SK-N-SH (cell line): ENCODE data around the gene HECW1. TPM values are rescaled to one million over a fixed set of nuclear protein-coding genes. Genes with fewer than 3 reads are reported as not detected.

Experiments
- CTCF ChIA-PET: fragments of 300-600, 350-600 bp; formaldehyde crosslinking; extraction: SDS; loops from one replicate; lab custom pipeline; 2021; lab: Yijun Ruan, JAX
- POLR2A ChIA-PET: fragments of 350-600 bp; sonication (Branson Sonifier 250); formaldehyde crosslinking; extraction: SDS; loops from one replicate; lab custom pipeline; 2020; ENCODE audit warnings: antibody characterized with exemption, inconsistent platforms; lab: Yijun Ruan, JAX
- DNase-seq: peaks from one replicate; pipeline ENCODE4 v3.0.0; 2012
- H2AFZ ChIP-seq: fragments of 200-600 bp; sonication (generic); 2 replicates; pipeline ENCODE4 v1.8.1; 2016; ENCODE audit warnings: antibody characterized with exemption, mild to moderate bottlenecking, low read depth
- H3F3A ChIP-seq: fragments of 200-600 bp; sonication (generic); replicated peaks from 2 replicates; pipeline ENCODE3; 2016; ENCODE audit warnings: antibody characterized with exemption, mild to moderate bottlenecking; ENCODE audit not compliant: insufficient read depth
- H3K27ac ChIP-seq, 2 experiments: fragments of 200-500 bp in 1 of 2; fragments of 200-600 bp in 1 of 2; sonication (Bioruptor generic) in 1 of 2; sonication (generic), shearing (Covaris generic) in 1 of 2; 2 replicates each; pipeline versions ENCODE4 v1.5.1 to v1.6.1; 2014 to 2016; ENCODE audit warnings: low read depth in 2 of 2, inconsistent platforms in 1 of 2, low read length in 1 of 2, mild to moderate bottlenecking in 1 of 2, mixed read lengths in 1 of 2
- H3K27me3 ChIP-seq: fragments of 200-600 bp; sonication (generic), shearing (Covaris generic); 2 replicates; pipeline ENCODE4 v1.6.1; 2016; ENCODE audit warnings: mixed run types; ENCODE audit not compliant: insufficient read depth
- H3K36me3 ChIP-seq, 2 experiments: fragments of 200-500 bp in 1 of 2; fragments of 200-600 bp in 1 of 2; sonication (Bioruptor generic) in 1 of 2; sonication (generic) in 1 of 2; replicated peaks in 1 of 2; 2 replicates each; pipeline versions ENCODE3 to v1.5.1; 2014 to 2016; ENCODE audit warnings: low read length in 1 of 2, mild to moderate bottlenecking in 1 of 2; ENCODE audit not compliant: insufficient read depth in 2 of 2, control insufficient read depth in 1 of 2
- H3K4me1 ChIP-seq, 2 experiments: fragments of 200-500 bp in 1 of 2; fragments of 200-600 bp in 1 of 2; sonication (Bioruptor generic) in 1 of 2; sonication (generic), shearing (Covaris generic) in 1 of 2; 2 replicates each; pipeline versions ENCODE4 v1.5.1 to v1.6.1; 2014 to 2016; ENCODE audit warnings: low read depth in 1 of 2, low read length in 1 of 2, mixed run types in 1 of 2; ENCODE audit not compliant: insufficient read depth in 2 of 2, control insufficient read depth in 1 of 2
- H3K4me2 ChIP-seq: fragments of 200-600 bp; sonication (generic), shearing (Covaris generic); 2 replicates; pipeline ENCODE4 v1.6.1; 2017; ENCODE audit warnings: mixed run types
- H3K4me3 ChIP-seq, 2 experiments: fragments of 200-500 bp in 1 of 2; fragments of 200-600 bp in 1 of 2; sonication (Bioruptor generic) in 1 of 2; sonication (generic), shearing (Covaris generic) in 1 of 2; 2 replicates each; pipeline versions ENCODE4 v1.5.1 to v1.8.1; 2014 to 2016; ENCODE audit warnings: low read depth in 2 of 2, inconsistent platforms in 1 of 2, low read length in 1 of 2, mild to moderate bottlenecking in 1 of 2, mixed read lengths in 1 of 2, moderate library complexity in 1 of 2
- H3K79me2 ChIP-seq: fragments of 200-600 bp; sonication (generic); 2 replicates; pipeline ENCODE4 v1.8.1; 2017; ENCODE audit warnings: mild to moderate bottlenecking; ENCODE audit not compliant: insufficient read depth
- H3K9ac ChIP-seq: fragments of 200-600 bp; sonication (generic); 2 replicates; pipeline ENCODE4 v1.6.1; 2017; ENCODE audit warnings: mixed run types
- H3K9me2 ChIP-seq: fragments of 200-600 bp; sonication (generic); 2 replicates; pipeline ENCODE4 v1.6.1; 2017; ENCODE audit warnings: mixed run types
- H3K9me3 ChIP-seq: fragments of 200-600 bp; sonication (generic); 2 replicates; pipeline ENCODE4 v1.6.1; 2017; ENCODE audit warnings: mixed run types, mild to moderate bottlenecking, moderate library complexity
- H4K20me1 ChIP-seq: fragments of 200-600 bp; sonication (generic); 2 replicates; pipeline ENCODE4 v1.6.1; 2017; ENCODE audit warnings: mild to moderate bottlenecking, mixed run types; ENCODE audit not compliant: insufficient read depth
- CHD2 ChIP-seq: fragments of 150-350 bp; IDR thresholded peaks from 2 replicates; pipeline ENCODE4 v1.6.1; 2018; ENCODE audit warnings: low read length; ENCODE audit not compliant: partially characterized antibody
- EZH2phosphoT487 ChIP-seq: fragments of 200-600 bp; sonication (generic); IDR thresholded peaks from 2 replicates; pipeline ENCODE4 v1.6.1; 2017; ENCODE audit warnings: low read depth, mixed run types, mild to moderate bottlenecking, antibody characterized with exemption, moderate library complexity, borderline replicate concordance
- GABPA ChIP-seq: IDR thresholded peaks from 2 replicates; pipeline ENCODE4 v1.4.0; 2012; ENCODE audit warnings: low read depth, mild to moderate bottlenecking
- GATA2 ChIP-seq: sonication (generic); formaldehyde crosslinking; IDR thresholded peaks from 2 replicates; pipeline ENCODE4 v1.5.0; 2020; ENCODE audit warnings: mild to moderate bottlenecking, missing genetic modification reagents
- PBX3 ChIP-seq: IDR thresholded peaks from 2 replicates; pipeline ENCODE4; 2012
- POLR2AphosphoS5 ChIP-seq: IDR thresholded peaks from 2 replicates; pipeline ENCODE4 v1.6.1; 2012; ENCODE audit warnings: low read depth, low read length
- RAD21 ChIP-seq: IDR thresholded peaks from 2 replicates; pipeline ENCODE4 v1.6.1; 2012; ENCODE audit warnings: mild to moderate bottlenecking, low read length
- SIN3A ChIP-seq: IDR thresholded peaks from 2 replicates; pipeline ENCODE4 v1.6.1; 2012; ENCODE audit warnings: low read depth, mild to moderate bottlenecking, low read length, moderate library complexity, borderline replicate concordance
- TAF1 ChIP-seq: IDR thresholded peaks from 2 replicates; pipeline ENCODE4 v1.6.1; 2012; ENCODE audit warnings: low read depth, mild to moderate bottlenecking, low read length, moderate library complexity, borderline replicate concordance
- ZBTB33 ChIP-seq: IDR thresholded peaks from 2 replicates; pipeline ENCODE4 v1.4.0; 2012; ENCODE audit warnings: low read depth, borderline replicate concordance
- WGBS: methylation state at CpG from one replicate; pipeline ENCODE4 v1.1.6; 2017; ENCODE audit warnings: low lambda C conversion rate; 5-methylcytosine and 5-hydroxymethylcytosine counted together
- polyA plus RNA-seq, 3 experiments: library from polyadenylated mRNA; depleted of rRNA; stranded (reverse); fragments of >200 nt; gene quantifications; 2 replicates each; pipeline ENCODE4 v1.2.3, GENCODE V29; 2012
- TF ChIP-seq, protein P1 (sequence below): fragments of 150-350 bp; IDR thresholded peaks from 2 replicates; pipeline ENCODE4 v1.6.1; 2017; ENCODE audit warnings: antibody characterized with exemption, low read length, low read depth, borderline replicate concordance
- TF ChIP-seq, protein P2 (sequence below): IDR thresholded peaks from 2 replicates; pipeline ENCODE4 v1.4.0; 2012; ENCODE audit warnings: low read depth, borderline replicate concordance
- TF ChIP-seq, protein P3 (sequence below): fragments of 150-350 bp; IDR thresholded peaks from 2 replicates; pipeline ENCODE4 v1.6.1; 2016; ENCODE audit warnings: mild to moderate bottlenecking, low read depth, low read length

The HECW1 gene
- polyA plus RNA-seq, 1 of the 3 experiments (the other 2 are of a cell fraction) = not detected

- ChIA-PET POLR2A (no interaction called here), CTCF (interaction anchor here (1.1 kb wide), 1 partner anchor 15 kb away, joined by 3 read pairs; no protein-coding TSS in a partner anchor)
- Histone ChIP-seq H3K9ac (no peak overlapping the region), H3K4me3 (no peak overlapping the region), H3K9me2 (no peaks in the 10 kb centered on the region), H3K27me3 (peaks cover 38% of the 10 kb centered on the region), H3K4me1 (peaks cover 0 to 8% of the 10 kb centered on the region in 2 experiments; a peak in 1 of 4 replicates), H4K20me1 (no peaks in the 10 kb centered on the region; the same call in 1 of the 2 replicates)
- WGBS = 59% methylated on average over 3 of the region's 3 CpGs
- TF ChIP-seq, protein P1, sequence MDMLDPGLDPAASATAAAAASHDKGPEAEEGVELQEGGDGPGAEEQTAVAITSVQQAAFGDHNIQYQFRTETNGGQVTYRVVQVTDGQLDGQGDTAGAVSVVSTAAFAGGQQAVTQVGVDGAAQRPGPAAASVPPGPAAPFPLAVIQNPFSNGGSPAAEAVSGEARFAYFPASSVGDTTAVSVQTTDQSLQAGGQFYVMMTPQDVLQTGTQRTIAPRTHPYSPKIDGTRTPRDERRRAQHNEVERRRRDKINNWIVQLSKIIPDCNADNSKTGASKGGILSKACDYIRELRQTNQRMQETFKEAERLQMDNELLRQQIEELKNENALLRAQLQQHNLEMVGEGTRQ = no peak
- no peak for TF ChIP-seq EZH2phosphoT487
- no peak for TF ChIP-seq GATA2 (CRISPR knock-in tag)
- no peak for TF ChIP-seq POLR2AphosphoS5
- TF ChIP-seq CHD2 = no peak
- TF ChIP-seq ZBTB33 = no peak
- TF ChIP-seq, protein P2, sequence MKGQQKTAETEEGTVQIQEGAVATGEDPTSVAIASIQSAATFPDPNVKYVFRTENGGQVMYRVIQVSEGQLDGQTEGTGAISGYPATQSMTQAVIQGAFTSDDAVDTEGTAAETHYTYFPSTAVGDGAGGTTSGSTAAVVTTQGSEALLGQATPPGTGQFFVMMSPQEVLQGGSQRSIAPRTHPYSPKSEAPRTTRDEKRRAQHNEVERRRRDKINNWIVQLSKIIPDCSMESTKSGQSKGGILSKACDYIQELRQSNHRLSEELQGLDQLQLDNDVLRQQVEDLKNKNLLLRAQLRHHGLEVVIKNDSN = no peak
- TF ChIP-seq, protein P3, sequence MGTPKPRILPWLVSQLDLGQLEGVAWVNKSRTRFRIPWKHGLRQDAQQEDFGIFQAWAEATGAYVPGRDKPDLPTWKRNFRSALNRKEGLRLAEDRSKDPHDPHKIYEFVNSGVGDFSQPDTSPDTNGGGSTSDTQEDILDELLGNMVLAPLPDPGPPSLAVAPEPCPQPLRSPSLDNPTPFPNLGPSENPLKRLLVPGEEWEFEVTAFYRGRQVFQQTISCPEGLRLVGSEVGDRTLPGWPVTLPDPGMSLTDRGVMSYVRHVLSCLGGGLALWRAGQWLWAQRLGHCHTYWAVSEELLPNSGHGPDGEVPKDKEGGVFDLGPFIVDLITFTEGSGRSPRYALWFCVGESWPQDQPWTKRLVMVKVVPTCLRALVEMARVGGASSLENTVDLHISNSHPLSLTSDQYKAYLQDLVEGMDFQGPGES = no peak
- TF ChIP-seq PBX3 = no peak
- no peak for TF ChIP-seq TAF1
- no peak for TF ChIP-seq SIN3A
- no peak for TF ChIP-seq GABPA
- no peak for TF ChIP-seq RAD21
- TF ChIP-seq, all 33 proteins: peak for 0
- H3K79me2 ChIP-seq = no peaks in the 10 kb centered on the region
- H3K36me3 ChIP-seq = no peaks in the 10 kb centered on the region
- peaks cover 10% of the 10 kb centered on the region for H3F3A ChIP-seq
- H3K9me3 ChIP-seq = no peaks in the 10 kb centered on the region
- no peak overlapping the region for H3K27ac ChIP-seq
- no peak overlapping the region for H2AFZ ChIP-seq
- no peak overlapping the region for H3K4me2 ChIP-seq
- no peak for DNase-seq
These were observed 374.2 kb downstream of the HECW1 start for GRCh38 chr7:43486634-43487033.
